HG02678 (cell line): ENCODE measurements around the gene CCDC88B.

Experiments used
- ATAC-seq: cut with Tn5 transposase; IDR thresholded peaks from one replicate; pipeline ENCODE4 v1.9.1; 2021; ENCODE audit warnings: mild to moderate bottlenecking, moderate library complexity; ENCODE audit not compliant: unreplicated experiment

CCDC88B gene

DNA sequence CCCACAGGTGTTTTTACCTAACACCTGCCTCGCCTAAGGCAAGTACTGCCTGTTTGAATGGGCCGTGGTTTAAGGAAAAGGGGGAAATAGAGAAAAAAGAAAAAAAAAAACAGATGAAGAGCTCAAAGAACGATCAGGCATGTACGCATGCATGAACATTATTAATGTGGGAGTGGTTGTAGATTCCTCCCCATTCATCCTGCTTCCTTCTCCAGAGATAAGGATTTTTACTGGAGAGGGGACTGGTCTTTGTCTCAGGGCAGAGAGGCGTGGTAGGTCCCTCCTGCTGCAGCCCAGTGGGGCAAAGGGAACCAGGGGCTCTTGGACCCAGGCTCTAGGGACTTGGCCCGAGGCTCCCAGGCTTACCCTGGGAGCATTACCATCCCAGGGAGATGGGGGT lies 42.0 kb downstream of the CCDC88B start:
- no peak for ATAC-seq

DNA sequence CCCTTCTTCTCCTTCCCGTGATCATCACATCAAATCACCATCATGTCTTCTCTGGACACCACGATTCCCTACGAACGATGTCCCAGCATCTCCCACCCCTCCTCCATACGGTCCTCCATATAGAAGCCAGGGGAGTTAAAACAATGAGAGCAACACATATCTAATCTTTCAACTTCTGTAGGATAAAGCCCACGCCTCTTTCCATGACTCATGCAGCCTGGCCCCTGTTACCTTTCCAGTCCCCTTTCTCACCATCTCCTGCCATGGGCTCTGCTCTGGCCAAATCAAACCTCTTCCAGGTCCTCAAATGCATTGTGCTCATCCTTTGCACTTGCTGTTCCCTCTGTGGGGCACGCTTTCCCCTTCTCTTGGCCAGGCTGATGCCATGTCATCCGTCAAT lies 42.6 kb downstream of the CCDC88B start:
- no peak for ATAC-seq

DNA sequence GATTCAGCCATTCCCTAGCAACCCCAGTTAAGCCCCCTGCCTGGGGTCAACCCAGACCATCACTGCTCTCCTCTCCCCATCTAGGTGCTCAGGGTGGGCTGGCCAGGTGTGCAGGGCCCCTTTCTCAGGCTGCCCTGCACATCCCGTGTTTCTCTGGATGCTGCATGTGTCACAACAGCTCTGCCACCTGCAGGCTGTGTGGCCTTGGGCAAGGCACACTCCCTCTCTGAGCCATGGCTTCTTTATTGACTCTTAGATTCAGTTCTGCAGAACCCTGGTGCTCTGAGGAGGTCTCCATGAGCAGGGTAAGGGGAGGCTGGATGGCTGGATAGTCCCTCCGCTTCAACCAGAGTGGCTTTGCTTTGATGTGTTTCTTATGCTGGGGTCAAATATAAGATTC lies 43.6 kb downstream of the CCDC88B start:
- ATAC-seq: no peak

DNA sequence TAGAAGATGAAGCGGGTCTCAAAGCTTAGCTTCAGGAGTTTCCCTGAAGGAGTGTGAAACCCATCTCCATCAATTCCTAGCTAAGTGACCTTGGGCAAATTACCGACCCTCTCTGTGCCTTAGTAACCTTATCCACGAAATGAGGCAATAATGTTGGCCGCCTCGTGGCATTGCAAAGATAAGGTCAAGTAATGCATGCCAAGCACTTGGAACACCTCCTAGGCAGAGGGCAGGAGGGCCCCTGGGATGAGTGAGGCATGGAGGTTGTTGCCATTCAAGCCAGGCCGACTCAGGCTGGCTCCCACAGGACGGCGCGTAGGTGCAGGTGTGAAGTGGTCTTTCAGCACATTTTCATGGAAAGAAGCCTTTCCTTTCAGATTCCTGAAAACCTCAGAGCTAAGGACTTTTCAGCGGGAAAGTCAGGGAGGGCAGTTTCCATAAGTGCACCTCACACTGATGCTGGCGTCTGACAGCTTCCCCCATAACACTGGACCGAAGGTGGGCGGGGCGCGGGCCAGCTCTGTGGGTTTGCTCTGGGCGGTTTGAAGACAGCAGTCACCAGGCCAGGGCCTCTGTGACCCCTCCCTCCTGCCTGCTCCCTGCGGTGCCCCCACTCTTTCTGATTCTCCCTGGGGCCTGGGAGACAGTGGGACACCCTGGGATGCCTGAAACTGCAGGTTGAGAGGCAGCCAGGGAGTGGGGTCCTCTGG lies 44.2 kb downstream of the CCDC88B start:
- ATAC-seq: no peak

DNA sequence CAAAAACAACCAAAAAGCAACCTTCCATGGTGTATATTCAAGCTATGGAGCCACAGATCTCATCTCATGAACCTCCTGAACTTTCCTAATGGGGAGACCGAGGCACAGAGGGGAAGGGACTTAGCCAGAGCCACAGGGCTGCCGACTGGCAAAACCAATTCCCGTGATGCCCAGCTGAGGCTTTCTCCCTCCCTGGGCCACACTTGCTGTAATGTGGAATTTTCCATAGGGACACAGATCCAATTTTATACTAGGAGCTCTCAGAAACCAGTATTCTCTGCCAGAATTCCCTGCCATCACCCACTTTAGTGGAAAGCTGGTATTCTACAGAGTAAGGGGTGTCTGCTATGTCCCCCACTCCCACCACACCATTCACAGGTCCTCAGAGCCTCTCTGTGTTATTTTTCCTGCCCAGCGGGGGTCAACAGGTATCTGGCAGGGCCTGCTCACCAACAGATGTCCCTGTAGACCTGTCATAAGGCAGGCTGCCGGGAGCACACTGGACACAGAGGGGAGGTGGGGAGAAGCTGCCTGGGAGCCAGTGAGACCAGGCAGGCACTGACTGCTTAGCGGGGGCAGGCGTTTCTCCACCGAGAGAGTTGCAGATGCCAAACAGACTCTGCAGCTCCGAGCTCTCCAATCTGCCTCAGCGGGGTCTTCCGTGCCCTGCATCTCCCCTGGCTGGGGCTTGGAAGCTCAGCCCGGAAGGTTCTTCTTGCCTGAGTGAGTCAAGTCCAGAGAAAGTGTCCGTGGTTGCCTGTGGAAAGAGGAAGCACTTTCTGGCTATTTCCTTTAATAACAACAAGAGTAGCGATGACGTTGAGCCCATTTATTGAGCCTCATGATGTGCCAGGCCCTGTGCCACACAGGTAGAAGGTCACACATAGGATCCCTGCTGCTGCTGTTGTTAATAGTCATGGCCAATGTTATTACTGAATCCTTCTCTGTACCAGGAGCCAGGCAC lies 45.3 kb downstream of the CCDC88B start:
- ATAC-seq: no peak

DNA sequence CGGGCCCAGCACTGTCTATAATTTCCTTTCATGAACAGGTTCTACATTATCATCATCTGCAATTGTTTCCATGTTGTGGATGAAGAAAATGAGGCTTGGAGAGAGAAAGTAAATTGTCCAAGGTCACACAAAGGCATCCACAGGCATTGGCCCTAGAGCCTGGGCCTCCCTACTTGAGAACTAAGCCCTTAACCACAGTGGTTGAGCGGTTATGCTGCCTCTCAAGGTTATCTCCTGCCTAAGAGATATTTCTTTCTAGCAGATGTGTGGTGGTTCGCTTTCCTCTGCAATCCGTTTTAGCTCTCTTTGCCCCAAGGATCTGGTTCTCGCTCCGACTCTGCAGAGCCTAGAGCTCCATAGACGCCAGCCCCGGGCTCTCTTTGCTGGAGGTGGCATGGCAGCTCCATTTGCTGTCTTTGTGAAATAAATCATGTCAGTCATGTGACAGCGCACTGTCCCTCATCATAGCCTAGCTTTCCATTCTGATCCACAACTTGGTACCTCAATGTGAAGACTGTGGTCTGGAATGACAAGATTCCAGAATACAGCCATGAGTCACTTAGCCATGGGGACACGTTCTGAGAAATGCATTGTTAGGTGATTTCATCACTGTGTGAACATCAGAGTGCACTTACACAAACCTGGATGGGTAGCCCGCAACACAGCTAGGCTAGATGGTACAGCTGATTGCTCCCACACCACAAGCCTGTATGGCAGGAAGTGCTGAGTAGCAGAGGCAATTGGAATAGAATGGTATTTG lies 46.1 kb downstream of the CCDC88B start:
- ATAC-seq: no peak

DNA sequence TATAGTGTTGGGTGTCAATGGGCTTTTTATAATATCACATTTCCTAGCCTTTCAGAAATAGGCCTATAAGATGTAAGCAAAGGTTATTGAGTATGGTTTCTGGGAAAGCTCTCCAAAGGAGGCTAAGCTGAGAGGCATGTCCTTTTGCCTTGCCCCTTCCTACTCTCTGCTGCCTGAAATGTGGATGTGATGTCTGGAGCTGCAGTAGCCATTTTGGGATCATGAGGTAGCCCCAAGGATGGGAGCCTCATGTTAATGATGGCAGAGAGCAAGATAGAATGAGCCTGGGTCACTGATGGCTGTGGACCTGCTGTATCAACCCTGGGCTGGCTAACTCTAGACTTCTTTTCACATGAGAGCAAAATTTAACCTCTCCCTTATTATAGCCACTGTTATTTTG lies 47.9 kb downstream of the CCDC88B start:
- no peak for ATAC-seq

DNA sequence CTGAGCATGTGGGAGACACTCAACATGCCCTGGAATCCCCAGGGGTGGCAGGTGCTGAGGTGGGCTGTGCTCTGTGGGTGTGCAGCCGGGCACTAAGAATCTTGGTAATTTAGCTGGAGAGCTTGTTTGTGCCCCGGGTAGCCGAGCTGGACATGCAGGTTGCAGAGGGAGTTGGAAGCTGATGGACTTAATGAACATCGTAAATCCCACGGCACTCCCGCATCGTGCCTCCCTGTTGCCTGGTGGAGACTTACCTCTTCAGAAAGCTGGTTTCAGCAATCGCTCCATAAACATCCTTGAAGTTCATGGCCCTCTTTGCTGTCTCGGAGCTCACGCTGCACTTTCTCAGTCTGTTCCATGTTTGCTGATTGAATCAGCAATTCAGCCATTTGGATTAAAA lies 48.9 kb downstream of the CCDC88B start:
- no peak for ATAC-seq

DNA sequence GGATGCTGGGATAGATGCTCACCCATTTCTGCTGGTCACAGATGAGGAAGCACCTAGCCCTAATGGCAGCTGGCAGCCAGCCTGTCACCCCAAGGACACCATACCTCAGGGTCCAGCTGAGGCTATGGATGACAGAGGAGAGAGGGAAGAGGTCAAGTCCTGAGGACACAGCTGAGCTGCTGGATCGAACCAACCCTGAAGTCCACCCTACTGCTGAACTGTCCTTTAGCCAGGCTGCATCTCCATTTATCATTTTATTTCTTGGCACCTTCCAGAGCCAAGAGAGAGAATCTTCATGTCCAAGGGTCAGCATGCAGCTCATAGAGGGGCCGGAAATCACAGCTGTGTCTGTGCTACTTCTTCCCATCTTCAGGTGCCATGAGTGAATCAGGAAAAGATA lies 49.8 kb downstream of the CCDC88B start:
- ATAC-seq: no peak

DNA sequence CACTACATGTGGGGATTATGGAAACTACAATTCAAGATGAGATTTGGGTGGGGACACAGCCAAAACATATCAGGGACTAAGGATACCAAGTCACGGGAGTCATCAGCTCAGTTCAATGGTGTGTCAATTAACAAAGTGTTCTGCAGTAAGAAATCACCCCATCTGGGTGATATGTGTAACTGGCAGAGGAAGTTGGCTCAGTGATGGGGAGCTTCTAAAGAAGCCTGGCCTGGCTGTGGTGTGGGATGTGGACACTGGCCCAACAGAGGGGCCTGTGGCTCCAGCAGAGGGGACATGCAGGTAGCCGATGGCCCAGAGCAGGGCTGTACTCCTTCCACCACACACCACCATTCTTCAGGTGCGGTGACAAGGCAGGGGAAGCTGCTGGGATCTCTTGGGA lies 50.6 kb downstream of the CCDC88B start:
- no peak for ATAC-seq

DNA sequence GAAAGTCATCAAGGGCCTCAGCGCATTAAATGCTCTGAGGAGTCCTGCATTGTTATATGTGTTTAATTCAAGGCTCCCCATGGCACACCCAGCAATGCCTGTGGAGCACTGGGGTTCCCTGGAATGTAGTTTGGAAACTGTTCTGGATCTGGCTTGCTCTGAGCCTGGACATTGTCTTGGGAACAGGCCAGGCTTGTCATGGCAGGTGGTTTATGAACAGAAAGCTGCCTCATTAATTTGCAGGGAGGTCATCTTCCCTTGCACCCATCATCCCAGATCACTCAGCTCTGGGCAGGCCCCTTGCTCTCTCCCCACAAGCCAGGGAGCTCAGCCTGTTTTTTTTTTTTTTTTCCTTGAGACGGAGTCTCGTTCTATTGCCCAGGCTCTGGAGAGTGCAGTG lies 51.8 kb downstream of the CCDC88B start:
- no peak for ATAC-seq

DNA sequence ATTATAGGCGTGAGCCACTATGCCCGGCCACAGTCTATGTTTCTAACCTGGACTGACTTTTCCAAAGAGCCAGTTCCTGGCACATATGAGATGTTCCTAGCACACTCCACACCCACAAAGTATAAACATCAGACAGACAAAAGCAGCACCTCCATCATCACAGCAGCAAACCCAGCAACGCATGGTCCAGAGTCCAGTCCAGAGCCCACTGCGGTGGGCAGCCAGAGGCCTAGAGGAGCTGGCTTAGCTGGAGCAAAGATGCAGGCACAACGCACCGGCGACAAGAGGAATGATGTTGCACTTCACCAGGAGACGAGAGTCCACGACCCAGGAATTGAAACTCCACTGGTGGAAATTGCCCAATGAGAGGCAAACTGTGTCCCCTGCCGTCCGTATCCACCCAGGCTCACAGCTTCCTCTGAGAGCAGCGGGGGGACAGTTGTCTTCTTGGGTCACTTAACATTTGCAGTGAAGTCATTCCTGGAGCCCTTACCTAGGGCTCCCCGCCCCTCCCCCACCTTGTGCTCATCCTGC lies 55.6 kb downstream of the CCDC88B start:
- no peak for ATAC-seq

DNA sequence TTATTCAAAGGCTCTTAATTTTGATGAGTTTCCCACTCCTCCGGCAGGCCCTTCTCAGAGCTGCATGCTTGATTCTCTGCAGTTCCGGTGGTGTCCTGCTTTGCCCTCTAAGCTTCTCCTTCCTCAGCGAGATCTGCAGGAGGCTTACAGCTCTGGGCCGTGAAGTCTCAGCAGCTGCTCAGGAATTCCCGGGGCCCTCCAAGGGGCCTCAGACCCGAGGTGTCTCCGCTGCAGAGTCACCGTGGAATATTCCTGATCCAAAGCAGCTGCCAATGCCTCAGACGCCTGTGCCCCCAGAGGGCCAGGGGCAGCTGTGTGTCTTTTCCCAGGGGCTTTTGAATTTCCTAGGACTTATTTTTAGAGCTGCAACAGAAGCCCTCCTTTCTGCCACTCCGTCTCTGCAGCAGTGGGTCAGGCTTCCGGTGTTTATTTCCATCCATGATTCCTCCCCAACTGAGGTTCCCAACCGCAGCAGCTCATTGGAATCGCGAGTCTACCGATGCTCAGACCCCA lies 56.1 kb downstream of the CCDC88B start:
- no peak for ATAC-seq

DNA sequence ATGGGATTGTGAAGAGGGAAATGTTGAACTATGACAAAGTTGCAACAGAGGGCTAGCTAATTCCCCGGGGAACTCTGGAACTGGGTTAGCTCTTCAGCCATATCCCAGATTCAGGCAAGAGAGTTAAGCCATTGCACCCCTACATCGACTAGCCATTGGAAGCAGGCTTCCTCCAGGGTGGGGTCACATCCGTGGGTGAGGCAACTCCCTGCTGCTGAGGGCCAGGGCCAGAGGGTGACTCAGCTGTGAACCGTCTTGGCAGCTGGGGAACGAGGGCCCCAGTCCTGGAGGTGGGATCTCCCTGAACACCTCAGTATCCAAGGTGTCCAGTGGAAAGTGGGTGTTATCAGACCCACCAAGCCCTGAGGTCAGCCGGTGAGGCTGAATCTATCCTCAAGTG lies 60.1 kb downstream of the CCDC88B start:
- ATAC-seq: no peak

DNA sequence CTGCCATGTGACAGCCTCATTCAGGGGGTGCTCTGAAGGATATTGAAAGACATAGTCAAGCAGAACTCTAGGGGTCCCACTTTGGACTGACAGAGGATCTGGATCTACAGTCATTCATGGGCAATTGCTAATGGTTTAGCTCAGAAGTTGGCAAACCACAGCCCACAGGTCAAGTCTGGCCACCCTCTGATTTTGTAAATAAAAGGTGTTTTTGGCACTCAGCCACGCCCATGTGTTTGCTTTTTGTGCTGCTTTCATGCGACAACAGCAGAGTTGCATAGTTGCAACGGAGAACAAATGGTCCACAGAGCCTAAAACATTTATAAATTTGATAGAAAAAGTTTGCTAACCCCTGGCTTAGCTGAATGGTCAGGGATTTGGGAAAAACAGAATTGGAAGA lies 60.7 kb downstream of the CCDC88B start:
- no peak for ATAC-seq

DNA sequence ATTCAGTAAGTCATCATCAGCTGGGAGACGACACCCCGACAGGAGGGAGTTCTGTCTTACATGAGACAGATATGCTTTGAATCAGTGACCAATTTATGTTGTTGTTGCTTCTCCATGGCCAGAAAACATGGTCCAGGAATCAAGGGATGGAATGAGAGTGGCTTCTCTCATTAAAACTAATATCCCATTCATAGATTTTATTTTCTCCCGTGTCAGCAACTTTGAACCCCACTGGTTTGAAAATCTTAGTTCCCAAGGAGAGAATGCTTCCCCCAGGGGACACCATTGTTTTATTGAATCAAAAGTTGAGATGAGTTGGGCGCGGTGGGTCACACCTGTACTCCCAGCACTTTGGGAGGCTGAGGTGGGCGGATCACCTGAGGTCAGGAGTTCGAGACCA lies 61.8 kb downstream of the CCDC88B start:
- no peak for ATAC-seq

DNA sequence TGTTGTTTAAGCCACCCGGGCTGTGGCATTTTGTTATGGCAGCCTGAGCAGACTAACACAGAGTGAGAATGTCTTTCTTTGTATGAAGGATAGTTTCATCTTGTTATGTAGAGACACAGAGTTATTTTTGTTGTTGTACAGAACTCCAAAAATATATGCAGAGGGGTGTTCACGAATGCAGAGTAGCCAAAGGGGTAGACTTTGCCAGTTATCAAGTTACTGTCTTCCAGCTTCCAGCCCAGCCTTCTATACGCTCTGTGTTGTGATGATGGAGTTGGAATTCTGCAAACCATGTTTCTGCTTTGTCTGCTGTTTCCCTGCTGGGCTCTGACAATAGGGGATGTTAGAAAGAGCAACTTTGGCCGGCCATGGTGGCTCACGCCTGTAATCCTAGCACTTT lies 63.1 kb downstream of the CCDC88B start:
- ATAC-seq: no peak

DNA sequence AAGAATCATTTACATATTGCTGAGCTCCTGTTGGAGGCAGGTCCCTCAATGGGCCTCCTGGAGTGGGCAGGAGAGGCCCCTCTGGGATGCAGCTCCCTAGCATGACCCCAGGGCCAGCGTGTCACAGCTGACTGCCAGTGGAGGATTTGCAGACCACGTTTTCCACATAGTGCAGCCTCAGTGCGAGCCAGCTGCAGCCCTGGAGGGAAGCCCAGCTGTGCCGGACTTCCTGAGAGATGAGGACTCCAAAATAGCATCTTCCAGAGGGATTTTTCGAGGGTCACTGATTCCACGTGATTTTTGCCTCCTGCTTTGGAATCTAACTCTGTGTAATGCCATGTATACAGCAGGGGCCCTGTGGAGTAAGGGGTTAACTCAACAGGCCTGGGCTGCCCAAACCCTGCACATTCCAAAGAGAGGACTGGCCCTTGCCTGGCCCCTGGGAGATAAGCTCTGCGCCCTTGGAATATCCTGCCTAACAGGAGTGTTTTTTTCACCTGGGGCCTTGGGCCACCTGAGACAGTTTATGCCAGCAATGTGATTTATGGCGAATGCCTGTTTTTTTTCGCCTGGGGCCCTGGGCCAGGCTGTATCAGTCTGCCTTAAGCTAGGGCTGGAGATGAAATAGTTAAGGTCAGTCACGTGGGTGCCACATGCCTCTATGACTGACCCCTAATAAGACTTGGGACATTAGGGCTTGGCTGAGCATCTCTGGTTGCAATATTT lies 66.4 kb downstream of the CCDC88B start:
- no peak for ATAC-seq
